SK-N-MC (cell line): Measurements from ENCODE around the gene MOB3C.

Source experiments
- EZH2 ChIP-seq: fragments of 200-600 bp; sonication (generic); IDR thresholded peaks from one replicate; pipeline ENCODE4 v1.6.1; 2017; ENCODE audit warnings: antibody characterized with exemption
- POLR2AphosphoS5 ChIP-seq: IDR thresholded peaks from 2 replicates; pipeline ENCODE4 v1.6.1; 2012; ENCODE audit warnings: mild to moderate bottlenecking, low read depth, low read length, borderline replicate concordance

GRCh38 chr1:46656643-46657042 lies 40.0 kb upstream of the MOB3C start:
- TF ChIP-seq EZH2 (no peak), POLR2AphosphoS5 (no peak)
